NCI-H1105 (cell line): ENCODE data around the gene KRT82.
"Not testable (repeated sequence)": the region's sequence is repeated elsewhere in the genome, so short reads cannot be mapped to it uniquely, and the experiment has no call there.

Source experiments
- DNase-seq: peaks from one replicate; lab custom pipeline; 2025; lab: John Stamatoyannopoulos, UW

Gene KRT82

GRCh38 chr12:52410589-52411248 is 4.6 kb upstream of the KRT82 start:
- not testable (repeated sequence) for DNase-seq

- DNase-seq: no peak
These were observed 1.8 kb upstream of the KRT82 start for GRCh38 chr12:52407918-52408317.

DNA sequence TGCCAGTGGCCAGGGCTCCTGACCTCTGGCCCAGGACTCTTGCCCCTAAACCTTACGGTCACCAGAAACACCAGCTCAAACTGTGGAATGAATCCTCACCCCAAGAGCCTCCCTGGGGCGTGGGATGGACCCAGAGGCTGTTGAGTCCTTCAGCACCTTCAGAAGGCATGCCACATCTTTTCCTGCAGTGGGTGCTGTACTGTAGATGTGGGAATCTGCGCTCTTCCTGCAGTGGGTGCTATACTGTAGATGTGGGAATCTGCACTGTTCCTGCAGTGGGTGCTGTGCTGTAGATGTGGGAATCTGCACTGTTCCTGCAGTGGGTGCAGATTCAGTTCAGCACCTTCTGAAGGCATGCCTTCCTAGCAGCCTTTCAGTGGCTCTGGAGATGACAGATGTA is 1.2 kb downstream of the KRT82 start:
- no peak for DNase-seq

GRCh38 chr12:52403561-52403960 is 2.6 kb downstream of the KRT82 start:
- no peak for DNase-seq

DNA sequence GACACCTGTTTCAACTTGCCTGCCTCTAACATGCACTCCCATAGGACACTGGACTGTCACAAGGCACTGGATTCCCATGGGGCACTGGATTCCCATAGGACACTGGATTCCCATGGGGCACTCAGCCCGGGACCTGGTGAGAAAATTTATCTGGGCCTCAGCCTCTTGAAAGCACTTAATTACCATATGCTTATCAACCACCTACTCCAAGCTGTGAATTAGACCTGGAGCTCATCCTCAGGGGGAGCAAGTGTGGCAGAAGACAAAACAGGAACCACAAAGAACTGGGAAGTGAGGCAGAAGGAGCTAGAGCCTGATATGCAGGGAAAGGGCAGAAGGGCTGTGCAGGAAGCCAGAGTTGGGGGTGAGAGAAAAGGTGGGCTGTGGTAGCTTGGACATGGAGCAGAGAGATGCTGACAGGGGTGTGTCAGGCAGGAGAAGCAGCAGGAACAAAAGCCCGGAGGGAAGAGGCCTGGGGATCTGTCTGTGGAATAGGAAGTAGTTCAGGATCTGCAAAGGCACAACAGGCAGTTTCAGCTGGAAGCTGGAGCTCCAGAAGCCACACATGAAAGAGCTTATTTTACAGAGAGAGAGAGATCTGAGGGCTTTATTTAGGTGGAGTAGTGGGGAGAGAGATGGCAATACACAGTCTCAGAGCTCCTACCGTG is 3.1 kb downstream of the KRT82 start:
- DNase-seq: no peak

GRCh38 chr12:52402377-52402776 is 3.8 kb downstream of the KRT82 start:
- no peak for DNase-seq

DNA sequence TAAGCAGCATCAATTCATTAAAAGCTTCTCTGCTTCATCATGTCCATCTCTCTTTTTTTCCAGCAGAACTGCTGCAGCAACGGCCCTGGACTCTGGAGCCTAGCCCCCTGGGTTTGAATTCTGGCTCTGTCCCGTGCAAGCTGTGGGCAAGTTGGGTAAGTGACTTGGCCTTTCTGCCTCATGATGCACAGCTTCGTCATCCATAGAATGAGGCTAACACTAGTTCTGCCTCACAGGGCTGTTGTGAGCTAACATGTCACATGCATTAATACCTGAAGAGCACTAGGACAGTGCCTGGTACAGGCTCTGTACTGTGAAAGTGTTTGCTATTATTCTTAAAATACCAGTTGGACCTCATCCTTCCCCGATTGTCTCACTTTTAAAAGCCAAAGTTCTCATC is 4.2 kb downstream of the KRT82 start:
- DNase-seq: no peak

DNA sequence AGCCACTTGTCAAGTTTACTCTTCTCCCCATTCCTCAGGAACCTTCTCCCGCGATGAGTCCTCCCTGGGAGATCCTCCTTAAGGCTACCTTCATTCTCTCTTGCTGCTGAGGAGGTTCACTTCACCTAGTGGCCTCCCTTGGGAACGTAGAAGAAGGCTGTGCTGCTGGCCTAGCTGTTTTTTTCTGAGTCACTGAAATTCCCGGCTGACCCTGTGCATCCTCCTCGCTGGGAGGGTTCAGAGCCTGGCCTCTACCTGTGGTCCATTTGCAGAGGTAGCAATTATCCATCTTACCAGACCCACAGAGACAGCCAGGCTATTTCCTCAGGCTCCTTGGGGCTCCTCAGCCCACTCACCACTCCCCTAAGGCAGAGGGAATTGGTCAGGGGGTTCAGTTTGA is 4.6 kb downstream of the KRT82 start:
- DNase-seq: no peak

DNA sequence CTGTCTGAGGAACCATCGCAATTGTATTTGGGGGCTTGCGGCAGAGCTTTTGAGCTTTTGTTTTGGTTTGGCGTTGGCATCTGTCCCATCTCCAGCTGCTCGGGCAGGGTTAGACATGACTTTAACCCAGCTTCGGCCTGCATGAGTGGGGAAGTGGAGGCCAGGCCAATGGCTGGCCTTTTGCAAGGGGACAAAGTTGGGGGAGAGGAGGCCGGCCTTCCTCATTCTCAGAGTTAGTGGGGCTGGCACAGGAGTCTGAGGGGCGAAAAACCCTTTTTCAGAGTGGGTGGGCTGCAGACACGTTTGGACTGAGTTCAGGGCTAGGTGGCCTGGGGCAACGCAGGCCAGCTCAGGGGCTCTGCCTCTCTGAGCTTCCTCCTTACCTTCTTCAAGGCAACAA is 5.2 kb downstream of the KRT82 start:
- no peak for DNase-seq

DNA sequence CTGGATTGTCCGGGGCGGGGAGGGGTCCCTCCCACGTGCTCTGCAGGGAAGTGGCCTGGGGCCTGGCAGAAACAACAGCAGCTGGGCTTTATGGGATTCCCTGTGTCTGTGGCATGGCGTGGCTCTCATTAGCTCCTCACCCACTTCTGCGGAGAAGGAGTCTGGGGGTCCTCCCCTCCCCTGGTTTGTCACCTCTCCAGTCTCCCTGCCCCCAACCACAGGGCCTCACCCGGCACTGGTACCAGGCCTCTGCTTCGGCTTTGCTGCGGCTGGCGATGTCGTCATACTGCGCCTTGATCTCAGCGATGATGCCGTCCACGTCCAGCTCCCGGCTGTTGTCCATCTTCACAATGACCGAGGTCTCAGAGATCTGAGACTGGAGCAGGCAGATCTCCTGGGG is 6.4 kb downstream of the KRT82 start:
- DNase-seq: no peak

DNA sequence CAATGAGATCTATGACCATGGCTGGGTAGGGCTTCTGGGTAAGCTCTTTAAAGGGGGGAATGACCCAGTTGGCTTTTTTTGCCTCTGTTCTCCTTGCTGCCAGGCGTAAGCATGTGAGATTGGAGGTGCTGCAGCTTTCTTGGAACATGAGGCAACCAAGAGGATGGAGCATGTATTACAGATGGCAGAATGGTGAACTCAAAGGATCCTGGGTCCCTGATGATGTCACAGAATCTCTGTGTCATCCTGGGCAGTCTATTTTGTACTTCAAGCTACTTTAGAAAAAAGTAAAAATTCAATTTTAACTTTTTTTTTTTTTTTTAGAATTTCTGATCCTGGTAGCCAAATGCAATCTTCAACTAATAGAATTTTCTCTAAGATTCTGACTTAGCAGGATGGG is 8.0 kb downstream of the KRT82 start:
- no peak for DNase-seq

DNA sequence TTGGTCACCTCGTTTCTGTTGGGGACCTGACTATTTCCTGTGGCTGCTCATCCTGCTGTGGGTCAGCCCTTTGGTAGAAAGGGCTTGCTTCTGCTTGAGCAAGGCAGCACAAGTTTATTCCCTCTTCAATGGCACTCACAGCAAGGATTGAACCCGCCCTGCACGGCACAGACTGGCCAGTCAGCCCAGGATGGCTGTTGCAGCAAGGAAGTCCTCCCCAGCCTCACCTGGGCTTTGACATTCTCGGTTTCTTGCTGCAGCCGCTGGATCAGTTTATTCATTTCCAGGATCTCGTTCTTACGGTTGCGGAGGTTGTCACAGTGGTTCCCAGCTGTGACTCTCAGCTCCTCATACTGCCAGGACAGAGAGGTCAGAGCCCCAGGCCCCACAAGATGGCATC is 9.5 kb downstream of the KRT82 start:
- no peak for DNase-seq

GRCh38 chr12:52395761-52396434 is 10.2 kb downstream of the KRT82 start:
- no peak for DNase-seq

DNA sequence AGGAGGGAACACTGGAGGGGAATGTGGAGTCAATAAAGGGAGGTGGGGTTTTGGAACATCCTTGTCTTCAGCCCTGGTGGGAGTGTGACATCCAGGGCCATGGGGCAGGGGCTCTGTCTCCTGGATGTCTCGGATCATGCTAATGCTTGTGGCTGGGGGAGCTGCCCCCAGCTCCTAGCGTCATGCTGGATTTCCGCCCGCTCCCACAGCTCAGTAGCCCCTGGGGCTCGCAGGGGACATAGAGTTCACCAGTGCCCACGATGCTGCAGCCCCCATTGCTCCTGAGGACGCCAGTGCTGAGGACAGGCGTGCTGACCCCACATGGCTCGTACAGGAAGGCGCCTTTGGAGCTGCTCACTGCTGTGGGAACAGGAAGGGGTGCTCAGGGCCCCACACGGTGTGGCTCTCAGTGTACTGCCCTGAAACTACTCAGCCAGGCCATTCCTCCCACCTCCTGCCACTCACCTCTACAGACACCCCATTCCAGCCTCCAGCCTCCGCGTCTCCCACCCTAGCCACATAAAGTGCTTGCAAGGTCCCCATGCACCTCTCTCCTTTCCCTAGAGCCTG is 11.2 kb downstream of the KRT82 start:
- DNase-seq: no peak

DNA sequence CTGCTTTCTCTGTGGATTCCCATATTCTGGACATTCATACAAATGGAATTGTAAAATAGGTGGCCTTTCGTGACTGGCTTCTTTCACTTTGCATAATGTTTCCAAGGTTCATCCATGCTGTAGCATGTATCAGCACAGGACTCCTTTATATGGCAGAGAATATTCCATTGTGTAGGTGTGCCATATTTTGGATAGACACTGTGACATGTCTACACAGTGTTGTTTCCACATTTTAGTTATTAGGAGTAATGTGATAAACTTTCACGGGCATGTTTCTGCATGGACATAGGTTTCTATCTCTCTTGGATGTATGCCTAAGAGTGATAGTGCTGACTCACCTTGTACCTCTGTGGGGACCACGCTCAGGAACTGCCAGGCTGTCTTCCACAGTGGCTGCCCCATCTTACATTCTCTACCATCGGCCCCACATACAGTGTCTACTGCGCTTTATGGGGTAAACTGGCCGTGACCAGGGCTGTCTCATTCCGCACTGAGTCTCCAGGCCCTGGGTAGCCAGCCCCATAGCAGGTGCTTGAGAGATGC is 13.6 kb downstream of the KRT82 start:
- no peak for DNase-seq

- DNase-seq: peak; percentile 79
These were observed 14.5 kb downstream of the KRT82 start for GRCh38 chr12:52391618-52392002.

DNA sequence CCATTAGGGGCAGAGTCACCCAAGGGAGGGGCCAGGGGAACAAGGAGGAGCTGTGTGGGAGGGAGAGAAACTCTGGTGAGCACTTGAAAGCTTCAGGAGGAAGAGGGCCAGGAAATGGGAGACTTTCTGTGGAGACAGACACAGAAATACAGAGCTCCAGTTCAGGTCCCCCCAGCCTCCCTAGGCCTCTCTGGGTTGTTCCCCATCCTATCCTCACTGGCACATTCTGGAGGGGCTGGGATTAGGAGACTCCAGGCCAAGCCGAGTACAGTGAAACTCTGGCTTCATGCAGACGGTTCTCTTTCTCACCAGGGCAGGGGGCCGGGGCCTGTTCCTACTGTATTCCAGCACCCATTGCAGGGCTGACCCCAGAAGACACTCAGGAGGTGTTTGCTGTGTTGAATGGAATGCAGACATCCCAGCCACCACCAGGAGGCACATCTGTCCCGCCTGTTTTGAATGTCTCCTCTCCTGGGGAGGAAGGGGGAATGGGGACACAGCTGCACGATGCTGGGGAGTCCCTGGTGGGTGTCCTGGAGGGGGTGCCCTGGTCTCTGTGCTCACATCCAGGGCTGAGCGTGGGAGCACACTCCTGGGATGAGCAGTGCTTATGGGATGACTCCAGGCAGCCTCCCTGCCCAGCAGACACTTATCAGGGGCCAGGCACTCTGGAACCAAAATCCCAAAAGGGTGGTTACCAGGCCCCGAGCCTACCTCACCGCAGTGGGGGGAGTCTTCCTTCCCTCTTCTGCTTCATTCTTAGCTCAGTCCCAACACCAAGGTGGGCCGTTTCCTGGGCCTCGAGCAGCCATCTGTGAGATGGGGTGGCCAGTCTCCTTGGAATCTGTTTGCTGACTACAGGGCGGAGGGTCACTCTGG is 15.2 kb downstream of the KRT82 start:
- DNase-seq: no peak

DNA sequence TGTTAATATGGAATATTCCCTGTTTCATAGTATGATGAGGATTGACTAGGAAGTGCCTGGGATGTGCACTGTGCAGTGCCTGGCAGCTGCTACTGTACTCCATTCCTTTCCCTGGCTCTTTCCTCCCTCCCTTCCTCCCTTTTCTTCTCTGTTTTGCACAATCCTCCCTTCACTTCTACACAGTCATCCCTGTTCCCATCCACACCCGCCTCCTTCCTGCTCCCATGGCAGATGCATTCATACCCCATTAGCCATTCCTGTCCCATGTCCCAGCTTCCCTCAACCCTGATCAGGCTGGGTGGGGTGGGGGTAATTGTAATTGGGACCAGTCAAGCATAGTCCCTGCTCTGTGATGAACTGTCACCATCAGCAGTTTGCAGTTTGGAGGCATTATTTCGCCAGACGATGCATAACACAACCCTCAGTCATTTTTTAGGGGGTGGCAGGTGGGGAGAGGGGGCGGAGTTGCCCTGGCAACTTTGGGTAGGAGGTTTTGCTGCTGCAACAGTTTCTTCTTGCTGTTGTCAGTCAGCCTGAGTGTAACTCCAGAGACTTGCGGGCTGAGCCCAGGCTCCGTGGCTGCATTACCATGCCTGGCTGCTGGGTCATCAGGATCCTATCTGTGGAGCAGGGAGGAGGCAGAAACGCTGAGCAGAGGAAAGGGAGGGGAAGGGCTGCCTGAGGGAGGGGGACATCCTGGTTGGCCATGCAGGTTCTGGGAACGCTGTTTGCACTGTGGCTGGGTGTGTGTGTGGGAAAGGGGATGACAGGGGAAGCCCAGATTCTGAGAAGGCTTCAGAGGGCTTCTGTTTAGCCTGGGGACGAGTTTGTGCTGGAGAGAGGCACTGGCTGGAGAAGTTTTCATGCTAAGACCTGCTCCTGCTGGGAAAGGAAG is 16.6 kb downstream of the KRT82 start:
- DNase-seq: no peak

GRCh38 chr12:52387859-52388258 is 18.3 kb downstream of the KRT82 start:
- no peak for DNase-seq

DNA sequence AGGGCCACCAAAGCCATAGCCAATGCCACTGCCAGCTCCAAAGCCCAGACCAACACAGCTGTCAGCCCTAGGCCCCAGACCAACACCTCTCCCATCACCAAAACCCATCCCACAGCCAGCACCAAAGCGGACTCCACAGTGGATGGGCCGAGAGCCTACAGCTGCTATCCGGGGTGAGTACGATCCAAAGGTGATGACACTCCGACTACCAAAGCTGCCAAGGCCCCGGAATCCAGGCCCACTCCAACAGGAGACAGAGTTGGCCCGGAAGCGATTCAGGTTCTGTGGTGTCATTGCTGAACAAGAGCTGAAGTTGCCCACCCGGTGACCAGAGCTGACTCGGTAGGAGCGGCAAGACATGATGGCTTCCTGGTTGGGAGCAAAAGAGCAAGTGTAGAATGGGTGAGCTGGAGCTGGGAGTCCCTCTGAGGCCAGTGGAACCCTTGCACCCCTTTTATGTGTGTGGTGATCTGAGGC is 20.9 kb downstream of the KRT82 start, which contains the start of gene KRT84:
Gene KRT84, minus strand, starts transcription at position 427 of the 477 bp plus-strand sequence. Its CDS starts 67 bp downstream, at position 360.
- no peak for DNase-seq

DNA sequence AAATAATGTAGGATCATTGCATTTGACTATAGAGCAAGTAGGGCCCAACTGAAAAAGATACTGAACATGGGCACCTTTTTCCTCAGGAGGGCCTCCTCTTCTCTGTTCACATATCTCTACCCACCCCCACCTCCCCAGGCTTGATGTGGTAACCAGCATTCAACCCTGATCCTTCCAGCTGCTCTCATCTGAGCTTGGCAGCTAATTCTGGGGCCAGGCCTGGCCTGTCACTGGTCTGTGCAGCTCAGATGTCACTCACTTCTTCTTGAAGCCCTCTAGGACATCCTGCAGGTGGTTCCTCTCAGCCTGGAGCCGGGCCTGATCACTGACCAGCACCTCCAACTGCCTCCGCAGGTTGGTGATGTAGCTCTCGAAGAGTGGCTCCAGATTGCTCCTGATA is 22.8 kb downstream of the KRT82 start:
- DNase-seq: no peak
